ENCODE measurements around the gene LPP.

- TF ChIP-seq FOXM1 (IDR thresholded peaks at IDR 0.05; ENCODE audit: borderline replicate concordance) (no peak), CTBP1 (IDR thresholded peaks at IDR 0.05; ENCODE audit: borderline replicate concordance) (no peak), FOXA1 (IDR thresholded peaks at IDR 0.05) (no peak), SUZ12 (IDR thresholded peaks at IDR 0.05) (no peak)
Observed at GRCh38 chr3:188516515-188516914, 362.6 kb downstream of the LPP start.
